ENCODE results near the gene RESP18.

The RESP18 gene

DNA sequence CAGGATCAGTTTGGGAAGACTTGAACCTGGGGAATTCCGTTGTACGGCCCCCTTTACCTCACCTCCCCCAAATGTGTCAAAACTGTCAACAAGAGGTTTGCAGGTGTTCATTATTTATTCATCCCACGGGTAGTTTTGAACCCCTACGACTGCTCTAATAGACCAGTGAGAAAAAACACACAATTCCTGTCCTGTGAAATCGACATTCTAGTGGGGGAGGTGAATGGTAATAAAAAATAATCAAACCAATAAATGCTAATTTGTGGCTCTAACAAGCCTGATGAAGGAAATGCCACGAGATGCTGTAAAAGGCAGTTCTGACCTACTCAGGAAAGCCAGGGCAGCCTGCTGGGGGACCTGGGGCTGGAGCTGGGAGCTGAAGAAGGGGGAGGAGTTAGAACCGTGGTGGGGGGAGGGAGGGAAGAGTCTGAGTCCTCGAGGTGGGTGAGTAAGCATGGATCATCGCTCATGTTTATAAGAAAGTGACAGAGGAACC lies 53.8 kb downstream of the RESP18 start:
- no peak for DNase-seq (ENCODE audit: low read depth in 4 of 4, low spot score in 1 of 4)

DNA sequence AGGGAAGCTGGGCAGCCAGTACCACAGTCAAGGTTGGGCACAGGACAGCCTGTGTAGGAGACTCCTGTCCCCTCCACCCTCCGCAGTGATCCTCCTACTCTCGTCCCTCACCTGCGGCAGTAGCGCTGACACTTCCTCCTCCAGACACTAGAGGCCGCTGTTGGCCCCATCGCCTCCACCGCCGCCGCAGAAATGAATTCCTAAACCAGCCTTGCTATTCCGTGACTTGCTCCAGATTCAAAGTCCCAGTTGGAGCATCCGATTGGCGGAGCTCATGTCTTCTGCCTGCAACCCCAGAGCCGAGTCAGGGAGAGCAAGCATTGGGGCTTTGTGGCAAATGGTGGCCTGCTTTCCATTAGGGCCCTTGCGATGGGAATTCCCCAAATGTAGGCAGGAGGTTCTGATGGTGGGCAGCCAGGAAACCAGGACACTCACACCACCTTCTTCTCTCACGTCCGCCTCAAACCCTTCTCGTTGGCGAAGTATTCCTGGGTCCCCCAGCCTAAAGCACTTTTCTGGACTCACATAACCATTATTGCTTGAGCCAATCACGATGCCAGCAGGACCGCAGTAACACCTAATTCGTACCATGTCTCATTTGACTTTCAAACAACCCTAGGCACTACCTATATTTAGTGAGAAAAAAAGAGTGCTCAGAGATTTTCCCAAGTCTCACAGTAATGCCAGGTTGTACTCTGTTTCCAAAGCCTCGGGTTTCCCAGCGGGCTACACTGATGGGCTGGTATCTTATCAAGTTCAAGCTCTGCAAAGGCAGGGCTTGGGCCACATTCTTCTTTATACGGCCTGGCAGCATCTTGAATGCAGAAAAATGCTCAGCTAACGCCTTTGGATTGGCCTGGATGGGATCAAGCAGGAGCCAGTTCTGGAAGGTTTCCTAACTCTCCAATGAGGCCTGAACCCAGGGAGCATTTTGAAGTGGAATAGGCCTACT lies 54.6 kb downstream of the RESP18 start:
- peak in 3 of 4 experiments; percentile 62 to 65 (median 64) for DNase-seq (ENCODE audit: low read depth in 4 of 4, low spot score in 1 of 4)

All from stimulated activated CD4-positive, alpha-beta T cell treated with anti-CD3 and anti-CD28 coated beads, Interleukin-1b, Interleukin-23, amount 100 ng/mL, for 24 hours (primary cell).